Endometrial microvascular endothelial cells (primary cell): Measurements from ENCODE around the gene KBTBD13. TPM values are rescaled to one million over a fixed set of nuclear protein-coding genes. Genes with fewer than 3 reads are reported as not detected.
"Not testable (repeated sequence)": the region's sequence is repeated elsewhere in the genome, so short reads cannot be mapped to it uniquely, and the experiment has no call there.

ENCODE experiments used
- in situ Hi-C: cut with HindIII; loops from 2 replicates; pipeline ENCODE4 v1.10.0; 2017; ENCODE audit warnings: low sequenced_read_pairs, low pct_unique_long_range_greater_than_20kb; ENCODE audit errors: inconsistent ontology term
- total RNA-seq: library from RNA; depleted of rRNA; stranded (reverse); fragments of >200 nt; gene quantifications from one replicate; pipeline ENCODE4 v1.2.3, GENCODE V29; 2015; ENCODE audit errors: inconsistent ontology term

The KBTBD13 gene
- total RNA-seq, 1 donor from 2014 or later, result not detected

- in situ Hi-C loops, result not testable (repeated sequence)
These were observed 23.3 kb downstream of the KBTBD13 start for GRCh38 chr15:65099801-65100200.

- in situ Hi-C loops, result no loop called here
These were observed 23.9 kb downstream of the KBTBD13 start for GRCh38 chr15:65100442-65100841.

- in situ Hi-C loops, result no loop called here
These were observed 24.9 kb downstream of the KBTBD13 start for GRCh38 chr15:65101411-65101890.

GRCh38 chr15:65101891-65102708, 25.6 kb downstream of the KBTBD13 start:
- in situ Hi-C loops, result no loop called here

GRCh38 chr15:65102912-65103311, 26.4 kb downstream of the KBTBD13 start:
- in situ Hi-C loops, result no loop called here

GRCh38 chr15:65105038-65105437, 28.5 kb downstream of the KBTBD13 start:
- in situ Hi-C loops, result no loop called here

GRCh38 chr15:65106011-65106590, 29.6 kb downstream of the KBTBD13 start:
- in situ Hi-C loops, result no loop called here

- in situ Hi-C loops, result no loop called here
These were observed 34.2 kb downstream of the KBTBD13 start for GRCh38 chr15:65110676-65111292.

GRCh38 chr15:65115086-65115485, 38.5 kb downstream of the KBTBD13 start, which contains the start of gene UBAP1L:
Gene UBAP1L, minus strand, starts transcription at chr15:65115200. Its CDS starts 8,985 bp downstream, at chr15:65106215.
- in situ Hi-C loops, result no loop called here

GRCh38 chr15:65115542-65115941, 39.0 kb downstream of the KBTBD13 start:
- in situ Hi-C loops, result no loop called here

Other genes with a start within 250 kb of the KBTBD13 start
- gene PLEKHO2, start 234.8 kb upstream of the KBTBD13 start, total RNA-seq, result 28.8 TPM
- gene ANKDD1A, start 164.8 kb upstream of the KBTBD13 start, total RNA-seq, result 3.2 TPM
- gene SPG21, start 86.8 kb upstream of the KBTBD13 start, total RNA-seq, result 95.1 TPM
- gene MTFMT, start 47.1 kb upstream of the KBTBD13 start, total RNA-seq, result 28.9 TPM
- gene SLC51B, start 31.4 kb upstream of the KBTBD13 start, total RNA-seq, result not detected
- not detected for gene RASL12, start 8.8 kb upstream of the KBTBD13 start, total RNA-seq
- 0.65 TPM for gene UBAP1L, start 38.5 kb downstream of the KBTBD13 start, total RNA-seq
- 13.3 TPM for gene PDCD7, start 57.1 kb downstream of the KBTBD13 start, total RNA-seq
- gene CLPX, start 108.6 kb downstream of the KBTBD13 start, total RNA-seq, result 38.0 TPM
- gene CILP, start 134.7 kb downstream of the KBTBD13 start, total RNA-seq, result not detected
- 5.0 TPM for gene PARP16, start 210.1 kb downstream of the KBTBD13 start, total RNA-seq
- gene RNU5A-1, start 219.3 kb downstream of the KBTBD13 start, total RNA-seq, result not detected
- gene RNU5B-1, start 227.9 kb downstream of the KBTBD13 start, total RNA-seq, result not detected